Central memory CD8-positive, alpha-beta T cell (primary cell): ENCODE data around the gene NSG2.
"Not testable (repeated sequence)": the region's sequence is repeated elsewhere in the genome, so short reads cannot be mapped to it uniquely, and the experiment has no call there.

Experiments used
- ATAC-seq: fragments of 150-1000 bp; cut with Tn5 transposase; replicated peaks from 2 replicates; pipeline ENCODE4 v1.10.0; 2022; ENCODE audit warnings: mild to moderate bottlenecking, moderate FRiP score, moderate number of reproducible peaks; ENCODE audit not compliant: poor library complexity, severe bottlenecking; ENCODE audit errors: extremely low read depth
- DNase-seq, 2 donors: peaks; one replicate each; pipeline ENCODE4 v3.0.0; 2021; ENCODE audit warnings: low spot score in 2 of 2
- H3K27ac Mint-ChIP-seq: one replicate; pipeline ENCODE4 v1.8.0; 2022; ENCODE audit warnings: low read depth, mild to moderate bottlenecking, moderate library complexity, mixed read lengths
- H3K27me3 Mint-ChIP-seq: one replicate; pipeline ENCODE4 v1.8.0; 2022; ENCODE audit warnings: mixed read lengths
- H3K36me3 Mint-ChIP-seq: one replicate; pipeline ENCODE4 v1.8.0; 2022; ENCODE audit warnings: mild to moderate bottlenecking, moderate library complexity, mixed read lengths; ENCODE audit not compliant: insufficient read depth
- H3K4me1 Mint-ChIP-seq: one replicate; pipeline ENCODE4 v1.8.0; 2022; ENCODE audit warnings: mixed read lengths
- H3K4me3 Mint-ChIP-seq: one replicate; pipeline ENCODE4 v1.8.0; 2022; ENCODE audit warnings: mild to moderate bottlenecking, moderate library complexity, mixed read lengths
- H3K9me3 Mint-ChIP-seq: one replicate; pipeline ENCODE4 v1.8.0; 2022; ENCODE audit warnings: mixed read lengths

The NSG2 gene

GRCh38 chr5:174115226-174115625, 69.7 kb downstream of the NSG2 start:
- no peaks in the 10 kb centered on the region for H3K9me3 Mint-ChIP-seq
- ATAC-seq (no peak), DNase-seq (no peak)
- H3K27me3 Mint-ChIP-seq = peaks cover 17% of the 10 kb centered on the region
- no peaks in the 10 kb centered on the region for H3K36me3 Mint-ChIP-seq
- no peak overlapping the region for H3K4me3 Mint-ChIP-seq
- no peaks in the 10 kb centered on the region for H3K4me1 Mint-ChIP-seq
- no peak overlapping the region for H3K27ac Mint-ChIP-seq

GRCh38 chr5:174118823-174119467, 73.4 kb downstream of the NSG2 start:
- Mint-ChIP-seq H3K27ac (no peak overlapping the region), H3K4me3 (no peak overlapping the region), H3K36me3 (no peaks in the 10 kb centered on the region), H3K9me3 (no peaks in the 10 kb centered on the region), H3K4me1 (no peaks in the 10 kb centered on the region), H3K27me3 (peaks cover 17% of the 10 kb centered on the region)
- DNase-seq (no peak), ATAC-seq (no peak)

- H3K9me3 Mint-ChIP-seq = no peaks in the 10 kb centered on the region
- H3K27me3 Mint-ChIP-seq = peaks cover 17% of the 10 kb centered on the region
- H3K4me3 Mint-ChIP-seq = no peak overlapping the region
- no peaks in the 10 kb centered on the region for H3K4me1 Mint-ChIP-seq
- no peaks in the 10 kb centered on the region for H3K36me3 Mint-ChIP-seq
- DNase-seq (no peak), ATAC-seq (no peak)
- H3K27ac Mint-ChIP-seq = no peak overlapping the region
Measured at GRCh38 chr5:174119468-174119881, 74.0 kb downstream of the NSG2 start.

- Mint-ChIP-seq H3K27ac (no peak overlapping the region), H3K4me3 (no peak overlapping the region), H3K9me3 (no peaks in the 10 kb centered on the region), H3K4me1 (no peaks in the 10 kb centered on the region), H3K27me3 (peaks cover 7% of the 10 kb centered on the region), H3K36me3 (no peaks in the 10 kb centered on the region)
- no peak for DNase-seq
- ATAC-seq = no peak
Measured at GRCh38 chr5:174120401-174121005, 75.0 kb downstream of the NSG2 start.

- no peaks in the 10 kb centered on the region for H3K27me3 Mint-ChIP-seq
- H3K27ac Mint-ChIP-seq = no peak overlapping the region
- DNase-seq (no peak), ATAC-seq (no peak)
- no peaks in the 10 kb centered on the region for H3K36me3 Mint-ChIP-seq
- no peaks in the 10 kb centered on the region for H3K9me3 Mint-ChIP-seq
- H3K4me1 Mint-ChIP-seq = no peaks in the 10 kb centered on the region
- H3K4me3 Mint-ChIP-seq = no peak overlapping the region
Measured at GRCh38 chr5:174134545-174134944, 89.0 kb downstream of the NSG2 start.

GRCh38 chr5:174139623-174140022, 94.1 kb downstream of the NSG2 start:
- Mint-ChIP-seq H3K4me3 (no peak overlapping the region), H3K4me1 (no peaks in the 10 kb centered on the region), H3K27ac (no peak overlapping the region), H3K36me3 (no peaks in the 10 kb centered on the region), H3K27me3 (no peaks in the 10 kb centered on the region), H3K9me3 (no peaks in the 10 kb centered on the region)
- ATAC-seq (no peak), DNase-seq (no peak)

- DNase-seq (no peak), ATAC-seq (no peak)
- no peak overlapping the region for H3K27ac Mint-ChIP-seq
- H3K36me3 Mint-ChIP-seq = peaks cover 2% of the 10 kb centered on the region
- no peaks in the 10 kb centered on the region for H3K9me3 Mint-ChIP-seq
- no peaks in the 10 kb centered on the region for H3K4me1 Mint-ChIP-seq
- no peaks in the 10 kb centered on the region for H3K27me3 Mint-ChIP-seq
- H3K4me3 Mint-ChIP-seq = no peak overlapping the region
Measured at GRCh38 chr5:174140452-174141020, 95.0 kb downstream of the NSG2 start.

- ATAC-seq (no peak), DNase-seq (no peak)
- no peak overlapping the region for H3K4me3 Mint-ChIP-seq
Measured at GRCh38 chr5:174141398-174141797, 95.9 kb downstream of the NSG2 start.

GRCh38 chr5:174145091-174145490, 99.6 kb downstream of the NSG2 start:
- Mint-ChIP-seq H3K27me3 (no peaks in the 10 kb centered on the region), H3K27ac (no peak overlapping the region), H3K4me1 (no peaks in the 10 kb centered on the region), H3K9me3 (no peaks in the 10 kb centered on the region), H3K36me3 (peaks cover 2% of the 10 kb centered on the region), H3K4me3 (no peak overlapping the region)
- DNase-seq (no peak), ATAC-seq (no peak)

More at GRCh38 chr5:174141398-174141797, 95.9 kb downstream of the NSG2 start:
- no peaks in the 10 kb centered on the region for H3K9me3 Mint-ChIP-seq
- H3K27me3 Mint-ChIP-seq = no peaks in the 10 kb centered on the region
- no peak overlapping the region for H3K27ac Mint-ChIP-seq
- H3K4me1 Mint-ChIP-seq = no peaks in the 10 kb centered on the region
- H3K36me3 Mint-ChIP-seq = peaks cover 2% of the 10 kb centered on the region

GRCh38 chr5:174145821-174146220, 100.3 kb downstream of the NSG2 start:
- no peak for ATAC-seq
- DNase-seq = no peak
- Mint-ChIP-seq H3K36me3 (peaks cover 2% of the 10 kb centered on the region), H3K27me3 (no peaks in the 10 kb centered on the region), H3K4me1 (no peaks in the 10 kb centered on the region), H3K9me3 (no peaks in the 10 kb centered on the region), H3K4me3 (no peak overlapping the region), H3K27ac (no peak overlapping the region)

GRCh38 chr5:174146556-174146955, 101.0 kb downstream of the NSG2 start:
- ATAC-seq = no peak
- H3K4me1 Mint-ChIP-seq = no peaks in the 10 kb centered on the region
- no peaks in the 10 kb centered on the region for H3K9me3 Mint-ChIP-seq
- H3K27me3 Mint-ChIP-seq = no peaks in the 10 kb centered on the region
- peaks cover 2% of the 10 kb centered on the region for H3K36me3 Mint-ChIP-seq
- no peak overlapping the region for H3K4me3 Mint-ChIP-seq
- no peak overlapping the region for H3K27ac Mint-ChIP-seq
- no peak for DNase-seq

GRCh38 chr5:174147012-174147411, 101.5 kb downstream of the NSG2 start:
- not testable (repeated sequence) for H3K4me3 Mint-ChIP-seq, ATAC-seq, DNase-seq, H3K27me3 Mint-ChIP-seq, H3K27ac Mint-ChIP-seq, H3K4me1 Mint-ChIP-seq, H3K9me3 Mint-ChIP-seq, H3K36me3 Mint-ChIP-seq

- Mint-ChIP-seq H3K36me3 (peaks cover 2% of the 10 kb centered on the region), H3K4me1 (no peaks in the 10 kb centered on the region), H3K27me3 (peaks cover 6% of the 10 kb centered on the region), H3K9me3 (no peaks in the 10 kb centered on the region), H3K4me3 (no peak overlapping the region), H3K27ac (no peak overlapping the region)
- ATAC-seq (no peak), DNase-seq (no peak)
Measured at GRCh38 chr5:174147551-174147950, 102.0 kb downstream of the NSG2 start.
